Stimulated activated naive CD8-positive, alpha-beta T cell treated with anti-CD3 and anti-CD28 coated beads, Interleukin-15, amount 100 ng/mL, for 72 hours (primary cell): ENCODE data around the gene RNF166.
A peak's percentile ranks its signal among the peaks of the same experiment; 100 is the strongest.

Source experiments
- ATAC-seq: fragments of 150-1000 bp; cut with Tn5 transposase; 2 replicates; pipeline ENCODE4 v1.10.0; 2021; ENCODE audit warnings: mild to moderate bottlenecking, moderate library complexity
- DNase-seq, 2 donors: peaks; one replicate each; pipeline ENCODE4 v3.0.0; 2021 to 2022
- H3K27ac Mint-ChIP-seq, 2 donors: one replicate each; pipeline ENCODE4 v1.8.0; 2022; ENCODE audit warnings: mild to moderate bottlenecking in 2 of 2, mixed read lengths in 2 of 2, moderate library complexity in 2 of 2
- H3K27me3 Mint-ChIP-seq: one replicate; pipeline ENCODE4 v1.8.0; 2022; ENCODE audit warnings: mixed read lengths
- H3K4me1 Mint-ChIP-seq: one replicate; pipeline ENCODE4 v1.8.0; 2022; ENCODE audit warnings: mild to moderate bottlenecking, mixed read lengths
- H3K4me3 Mint-ChIP-seq, 2 donors: one replicate each; pipeline ENCODE4 v1.8.0; 2022; ENCODE audit warnings: mild to moderate bottlenecking in 2 of 2, mixed read lengths in 2 of 2, moderate library complexity in 1 of 2
- H3K9me3 Mint-ChIP-seq, 2 donors: one replicate each; pipeline ENCODE4 v1.8.0; 2022; ENCODE audit warnings: mixed read lengths in 2 of 2

RNF166 gene

GRCh38 chr16:88687254-88687576 is 19.0 kb downstream of the RNF166 start:
- Mint-ChIP-seq H3K27ac (no peak overlapping the region), H3K4me1 (peaks cover 78% of the 10 kb centered on the region), H3K9me3 (no peaks in the 10 kb centered on the region)

GRCh38 chr16:88686439-88687253 is 19.6 kb downstream of the RNF166 start, which contains the start of gene SNAI3:
Gene SNAI3, minus strand, starts transcription at chr16:88686507. Its CDS starts 101 bp downstream, at chr16:88686406.
- DNase-seq, result peak; percentile 78 to 79
- H3K27me3 Mint-ChIP-seq, result no peaks in the 10 kb centered on the region
- peaks cover 78% of the 10 kb centered on the region for H3K4me1 Mint-ChIP-seq
- H3K27ac Mint-ChIP-seq, result no peak within 1 kb of the TSS
- peak within 1 kb of the TSS; percentile 80 to 82 for H3K4me3 Mint-ChIP-seq
- no peaks in the 10 kb centered on the region for H3K9me3 Mint-ChIP-seq
- ATAC-seq, result peak; percentile 79

More at GRCh38 chr16:88687254-88687576, 19.0 kb downstream of the RNF166 start:
- DNase-seq (no peak), ATAC-seq (no peak)
- Mint-ChIP-seq H3K27me3 (no peaks in the 10 kb centered on the region), H3K4me3 (no peak overlapping the region)

DNA sequence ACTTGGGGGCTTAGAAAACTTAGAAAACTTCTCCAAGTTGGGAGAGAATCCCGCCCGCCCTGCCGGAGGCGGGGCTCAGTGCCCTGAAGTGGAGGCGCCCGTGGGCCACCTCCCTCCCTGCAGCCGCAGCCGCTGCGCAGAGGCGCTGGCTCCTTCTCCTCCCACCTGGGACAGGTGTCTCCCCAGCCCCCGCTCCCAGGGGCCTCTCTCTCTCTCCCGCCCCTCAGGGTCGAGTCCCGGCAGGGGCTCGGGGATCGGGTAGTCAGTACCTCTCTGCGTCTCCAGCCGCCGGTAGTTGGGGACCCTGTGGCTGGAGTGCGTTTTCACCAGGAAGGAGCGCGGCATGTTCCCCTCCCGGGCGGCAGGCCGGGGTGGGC is 20.2 kb downstream of the RNF166 start:
- peak; percentile 38 for ATAC-seq
- no peak for DNase-seq
- Mint-ChIP-seq H3K27me3 (no peaks in the 10 kb centered on the region), H3K9me3 (no peaks in the 10 kb centered on the region), H3K27ac (no peak overlapping the region), H3K4me1 (peaks cover 78% of the 10 kb centered on the region), H3K4me3 (peak overlapping the region; percentile 80 to 82)

DNA sequence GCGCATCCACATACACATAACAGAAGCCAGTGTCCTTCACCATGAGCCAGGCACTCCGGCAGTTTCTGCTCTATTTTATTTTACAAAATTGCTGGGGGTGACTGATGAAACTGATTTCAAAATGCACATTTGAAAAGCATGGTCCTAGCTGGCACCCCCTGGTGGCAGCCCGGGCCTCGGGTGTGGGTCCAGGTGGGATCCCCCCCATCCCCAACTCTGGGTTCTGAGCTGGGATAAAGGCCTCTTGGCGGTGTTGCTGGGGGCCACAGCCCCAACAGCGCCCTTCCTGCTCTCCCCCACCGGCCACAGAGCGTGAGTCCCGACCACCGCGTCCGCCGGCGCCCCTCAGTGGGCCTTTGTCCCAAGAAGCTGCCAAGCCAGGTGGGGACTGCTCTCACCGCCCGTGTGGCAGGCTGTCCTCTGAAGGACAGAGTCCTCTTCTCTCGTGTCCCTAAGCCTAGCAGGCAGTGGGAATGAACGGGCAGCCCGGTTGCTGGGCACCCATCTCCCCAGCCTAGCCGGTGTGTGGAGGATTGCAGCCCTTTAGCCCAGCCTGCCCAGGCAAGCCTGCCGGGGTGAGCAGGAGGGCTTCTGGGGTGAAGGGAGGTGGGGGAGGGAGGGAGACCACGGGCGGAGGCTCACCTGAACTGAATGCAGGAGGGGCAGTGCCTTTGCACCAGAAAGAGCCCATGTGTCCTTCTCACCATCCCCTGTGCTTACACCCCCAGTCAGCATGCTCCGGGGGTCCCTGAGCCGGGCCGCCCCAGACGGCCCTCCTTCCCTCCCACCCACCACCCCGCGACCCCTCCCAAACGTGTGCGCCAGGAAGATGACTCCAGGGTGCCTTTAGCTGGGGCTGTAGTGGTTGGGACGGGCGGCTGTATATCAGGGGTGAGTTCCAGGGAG is 20.8 kb downstream of the RNF166 start:
- no peaks in the 10 kb centered on the region for H3K27me3 Mint-ChIP-seq
- H3K4me1 Mint-ChIP-seq, result peaks cover 76% of the 10 kb centered on the region
- peak; percentile 65 to 68 for DNase-seq
- no peaks in the 10 kb centered on the region for H3K9me3 Mint-ChIP-seq
- peak overlapping the region; percentile 80 to 82 for H3K4me3 Mint-ChIP-seq
- peak; percentile 40 for ATAC-seq
- no peak overlapping the region for H3K27ac Mint-ChIP-seq

DNA sequence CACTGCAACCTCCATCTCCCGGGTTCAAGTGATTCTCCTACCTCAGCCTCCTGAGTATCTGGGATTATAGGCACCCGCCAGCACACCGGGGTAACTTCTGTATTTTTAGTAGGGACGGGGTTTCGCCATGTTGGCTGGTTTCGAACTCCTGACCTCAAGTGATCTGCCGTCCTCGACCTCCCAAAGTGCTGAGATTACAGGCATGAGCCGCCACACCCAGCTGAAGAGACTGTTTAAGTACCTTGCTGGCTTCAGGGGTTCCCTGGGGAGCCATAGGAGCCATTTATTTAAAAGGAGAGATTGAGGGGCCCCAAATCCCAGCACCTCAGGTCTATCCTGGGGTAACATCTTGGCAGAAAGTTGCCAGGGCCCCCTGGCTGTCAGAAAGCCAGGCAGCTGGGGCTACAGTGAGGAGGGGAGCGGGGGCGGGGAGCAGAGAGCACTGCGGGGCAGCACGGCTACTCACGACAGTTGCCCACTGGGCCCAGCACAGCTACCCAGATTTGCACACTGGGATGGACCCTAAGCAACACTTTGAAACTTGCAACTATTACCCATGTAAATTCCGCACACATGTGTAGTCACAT is 21.5 kb downstream of the RNF166 start:
- Mint-ChIP-seq H3K4me1 (peaks cover 69% of the 10 kb centered on the region), H3K4me3 (peak overlapping the region; percentile 26 to 82), H3K27me3 (no peaks in the 10 kb centered on the region), H3K27ac (no peak overlapping the region), H3K9me3 (no peaks in the 10 kb centered on the region)
- ATAC-seq (no peak), DNase-seq (no peak)

- Mint-ChIP-seq H3K27ac (peak overlapping the region; percentile 92 to 95), H3K9me3 (no peaks in the 10 kb centered on the region), H3K4me3 (peak overlapping the region; percentile 77 to 81), H3K27me3 (no peaks in the 10 kb centered on the region), H3K4me1 (peaks cover 50% of the 10 kb centered on the region)
- DNase-seq (peak; percentile 57 to 77), ATAC-seq (peak; percentile 85)
These were observed 24.3 kb downstream of the RNF166 start for GRCh38 chr16:88681709-88682451.

GRCh38 chr16:88681084-88681680 is 25.0 kb downstream of the RNF166 start:
- Mint-ChIP-seq H3K27ac (peak overlapping the region in 1 of 2 donors; percentile 76), H3K4me3 (peak overlapping the region; percentile 77 to 81), H3K4me1 (peaks cover 47% of the 10 kb centered on the region), H3K27me3 (no peaks in the 10 kb centered on the region), H3K9me3 (no peaks in the 10 kb centered on the region)
- ATAC-seq (peak; percentile 41), DNase-seq (peak in 1 of 2 donors; percentile 55)

DNA sequence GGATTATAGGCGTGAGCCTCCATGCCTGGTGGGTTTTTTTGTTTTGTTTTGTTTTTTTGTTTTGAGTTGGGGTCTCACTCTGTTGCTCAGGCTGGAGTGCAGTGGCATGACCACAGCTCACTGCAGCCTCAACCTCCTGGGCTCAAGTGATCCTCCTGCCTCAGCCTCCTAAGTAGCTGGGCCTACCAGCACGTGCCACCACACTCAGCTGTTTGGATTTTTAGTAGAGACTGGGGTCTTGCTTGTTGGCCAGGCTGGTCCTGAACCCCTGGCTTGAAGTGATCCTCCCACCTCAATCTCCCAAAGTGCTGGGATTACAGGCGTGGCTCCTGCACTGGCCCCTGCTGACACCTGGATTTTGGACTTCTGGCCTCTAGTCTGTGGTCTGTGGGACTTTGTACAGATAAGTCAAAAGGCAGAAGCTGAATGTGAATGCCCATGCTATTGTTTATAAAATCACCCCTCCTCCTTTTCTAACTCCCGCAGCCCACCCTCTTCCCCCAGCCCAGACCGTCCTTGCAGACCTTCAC is 25.6 kb downstream of the RNF166 start:
- no peak for ATAC-seq
- H3K9me3 Mint-ChIP-seq, result no peaks in the 10 kb centered on the region
- H3K27ac Mint-ChIP-seq, result no peak overlapping the region
- peaks cover 47% of the 10 kb centered on the region for H3K4me1 Mint-ChIP-seq
- no peaks in the 10 kb centered on the region for H3K27me3 Mint-ChIP-seq
- no peak for DNase-seq
- peak overlapping the region; percentile 77 to 81 for H3K4me3 Mint-ChIP-seq

DNA sequence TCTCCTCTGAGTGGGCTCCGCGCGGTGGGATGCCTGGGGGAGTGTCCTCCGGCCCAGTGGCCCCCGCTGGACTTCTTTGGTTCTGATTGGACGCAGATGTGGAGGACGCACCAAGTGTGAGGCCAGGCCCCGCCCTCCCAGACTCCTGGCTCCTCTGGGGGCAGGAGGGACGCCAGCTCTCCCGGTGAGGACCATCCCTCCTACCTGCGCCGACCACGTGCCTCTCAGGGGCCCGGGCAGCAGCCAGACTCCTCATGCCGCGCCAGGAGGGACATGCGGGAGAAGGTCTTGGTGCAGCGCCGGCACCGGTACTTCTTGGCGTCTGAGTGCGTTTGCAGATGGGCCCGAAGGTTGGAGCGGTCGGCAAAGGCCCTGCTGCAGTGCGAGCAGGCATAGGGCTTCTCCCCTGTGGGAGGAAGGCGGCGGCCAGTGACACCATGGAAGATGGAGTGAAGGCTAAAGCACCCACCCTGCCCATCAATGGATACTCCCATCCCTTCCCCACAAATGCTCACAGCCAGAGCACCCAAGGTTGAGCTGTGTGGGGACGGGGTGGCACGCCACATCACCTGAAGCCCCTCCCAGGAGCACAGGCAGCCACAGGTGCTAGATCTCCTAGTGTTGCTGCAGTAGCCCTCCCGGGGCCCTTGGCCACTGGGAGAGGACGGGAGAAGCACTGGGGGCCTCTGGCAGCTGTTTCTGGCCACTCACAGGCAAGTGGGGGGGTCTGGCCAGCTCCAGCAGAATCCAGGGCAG is 27.8 kb downstream of the RNF166 start:
- ATAC-seq, result no peak
- no peaks in the 10 kb centered on the region for H3K9me3 Mint-ChIP-seq
- H3K4me1 Mint-ChIP-seq, result peaks cover 25% of the 10 kb centered on the region
- DNase-seq, result no peak
- no peaks in the 10 kb centered on the region for H3K27me3 Mint-ChIP-seq
- no peak overlapping the region for H3K4me3 Mint-ChIP-seq
- H3K27ac Mint-ChIP-seq, result no peak overlapping the region

GRCh38 chr16:88677721-88678120 is 28.5 kb downstream of the RNF166 start:
- no peak for DNase-seq
- H3K9me3 Mint-ChIP-seq, result no peaks in the 10 kb centered on the region
- no peak overlapping the region for H3K27ac Mint-ChIP-seq
- H3K4me3 Mint-ChIP-seq, result no peak overlapping the region
- no peaks in the 10 kb centered on the region for H3K27me3 Mint-ChIP-seq
- ATAC-seq, result no peak
- peaks cover 21% of the 10 kb centered on the region for H3K4me1 Mint-ChIP-seq

- DNase-seq (no peak), ATAC-seq (no peak)
- Mint-ChIP-seq H3K27ac (no peak overlapping the region), H3K4me1 (peaks cover 10% of the 10 kb centered on the region), H3K27me3 (no peaks in the 10 kb centered on the region), H3K4me3 (no peak overlapping the region), H3K9me3 (no peaks in the 10 kb centered on the region)
These were observed 29.5 kb downstream of the RNF166 start for GRCh38 chr16:88676502-88677242.

- no peaks in the 10 kb centered on the region for H3K9me3 Mint-ChIP-seq
- no peak for ATAC-seq
- no peaks in the 10 kb centered on the region for H3K4me1 Mint-ChIP-seq
- no peaks in the 10 kb centered on the region for H3K27me3 Mint-ChIP-seq
- peak overlapping the region in 1 of 2 donors; percentile 22 for H3K27ac Mint-ChIP-seq
- H3K4me3 Mint-ChIP-seq, result no peak overlapping the region
- DNase-seq, result no peak
These were observed 32.4 kb downstream of the RNF166 start for GRCh38 chr16:88673716-88674379.

GRCh38 chr16:88672776-88673175 is 33.4 kb downstream of the RNF166 start:
- H3K27ac Mint-ChIP-seq, result no peak overlapping the region
- no peaks in the 10 kb centered on the region for H3K27me3 Mint-ChIP-seq
- H3K9me3 Mint-ChIP-seq, result no peaks in the 10 kb centered on the region
- DNase-seq (no peak), ATAC-seq (no peak)
- H3K4me3 Mint-ChIP-seq, result no peak overlapping the region
- H3K4me1 Mint-ChIP-seq, result no peaks in the 10 kb centered on the region
